LNCaP clone FGC (cell line): ENCODE results near the gene CCM2.
"Not testable (repeated sequence)": the region's sequence is repeated elsewhere in the genome, so short reads cannot be mapped to it uniquely, and the experiment has no call there.

ENCODE experiments used
- DNase-seq: peaks from one replicate; pipeline ENCODE4 v3.0.0-alpha.2; 2011; ENCODE audit warnings: low read depth
- H3K4me3 ChIP-seq: 2 replicates; pipeline ENCODE4 v1.5.1; 2011; ENCODE audit warnings: mild to moderate bottlenecking, low read depth, low read length, control low read depth
- TF ChIP-seq, protein P1 (sequence below): IDR thresholded peaks from 2 replicates; pipeline ENCODE4 v1.5.1; 2012; ENCODE audit warnings: mild to moderate bottlenecking; ENCODE audit not compliant: control insufficient read depth, insufficient read depth; ENCODE audit errors: extremely low read depth

CCM2 gene

DNA sequence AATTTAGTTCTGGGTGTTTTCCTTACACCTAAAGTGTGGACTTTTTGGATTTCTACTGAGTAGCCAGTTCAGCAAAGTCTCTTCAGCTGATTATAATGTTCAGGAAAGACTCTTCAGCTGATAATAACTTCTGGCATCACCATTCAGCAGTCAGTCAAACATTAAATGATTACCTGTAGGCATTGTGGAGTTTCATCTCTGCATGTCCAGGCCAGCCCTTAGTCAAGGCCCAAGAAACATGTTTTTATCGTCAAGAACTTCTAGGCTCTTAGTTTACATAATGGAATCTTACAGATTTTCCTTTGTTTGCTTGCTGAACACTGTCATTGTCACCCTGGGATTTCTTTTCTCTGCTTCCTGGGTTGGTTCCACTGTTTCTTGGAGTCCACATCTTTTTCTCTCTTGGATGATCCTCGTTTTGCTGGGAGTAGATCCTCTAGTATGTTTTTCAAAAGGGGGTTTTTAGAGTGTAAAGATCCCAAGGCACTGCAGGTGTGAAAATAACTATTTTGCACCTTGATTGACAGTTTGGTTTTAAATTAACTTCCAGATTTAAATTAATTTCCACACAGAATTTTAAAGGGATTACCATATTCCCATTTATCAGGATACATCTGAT lies 24.2 kb downstream of the CCM2 start:
- no peak for DNase-seq
- H3K4me3 ChIP-seq: no peak overlapping the region
- TF ChIP-seq, protein P1, sequence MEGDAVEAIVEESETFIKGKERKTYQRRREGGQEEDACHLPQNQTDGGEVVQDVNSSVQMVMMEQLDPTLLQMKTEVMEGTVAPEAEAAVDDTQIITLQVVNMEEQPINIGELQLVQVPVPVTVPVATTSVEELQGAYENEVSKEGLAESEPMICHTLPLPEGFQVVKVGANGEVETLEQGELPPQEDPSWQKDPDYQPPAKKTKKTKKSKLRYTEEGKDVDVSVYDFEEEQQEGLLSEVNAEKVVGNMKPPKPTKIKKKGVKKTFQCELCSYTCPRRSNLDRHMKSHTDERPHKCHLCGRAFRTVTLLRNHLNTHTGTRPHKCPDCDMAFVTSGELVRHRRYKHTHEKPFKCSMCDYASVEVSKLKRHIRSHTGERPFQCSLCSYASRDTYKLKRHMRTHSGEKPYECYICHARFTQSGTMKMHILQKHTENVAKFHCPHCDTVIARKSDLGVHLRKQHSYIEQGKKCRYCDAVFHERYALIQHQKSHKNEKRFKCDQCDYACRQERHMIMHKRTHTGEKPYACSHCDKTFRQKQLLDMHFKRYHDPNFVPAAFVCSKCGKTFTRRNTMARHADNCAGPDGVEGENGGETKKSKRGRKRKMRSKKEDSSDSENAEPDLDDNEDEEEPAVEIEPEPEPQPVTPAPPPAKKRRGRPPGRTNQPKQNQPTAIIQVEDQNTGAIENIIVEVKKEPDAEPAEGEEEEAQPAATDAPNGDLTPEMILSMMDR: no peak

DNA sequence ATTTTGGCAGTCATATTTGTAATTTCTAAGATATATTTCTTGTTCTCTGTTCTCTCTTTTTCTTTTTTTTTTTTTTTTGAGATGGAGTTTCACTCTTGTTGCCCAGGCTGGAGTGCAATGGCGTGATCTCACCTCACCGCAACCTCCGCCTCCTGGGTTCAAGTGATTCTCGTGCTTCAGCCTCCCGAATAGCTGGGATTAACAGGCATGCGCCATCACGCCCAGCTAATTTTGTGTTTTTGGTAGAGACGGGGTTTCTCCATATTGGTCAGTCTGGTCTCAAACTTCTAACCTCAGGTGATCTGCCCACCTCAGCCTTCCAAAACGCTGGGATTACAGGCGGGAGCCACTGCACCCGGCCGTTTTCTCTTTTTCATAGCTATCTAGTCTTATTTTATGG lies 25.5 kb downstream of the CCM2 start:
- not testable (repeated sequence) for H3K4me3 ChIP-seq, DNase-seq

DNA sequence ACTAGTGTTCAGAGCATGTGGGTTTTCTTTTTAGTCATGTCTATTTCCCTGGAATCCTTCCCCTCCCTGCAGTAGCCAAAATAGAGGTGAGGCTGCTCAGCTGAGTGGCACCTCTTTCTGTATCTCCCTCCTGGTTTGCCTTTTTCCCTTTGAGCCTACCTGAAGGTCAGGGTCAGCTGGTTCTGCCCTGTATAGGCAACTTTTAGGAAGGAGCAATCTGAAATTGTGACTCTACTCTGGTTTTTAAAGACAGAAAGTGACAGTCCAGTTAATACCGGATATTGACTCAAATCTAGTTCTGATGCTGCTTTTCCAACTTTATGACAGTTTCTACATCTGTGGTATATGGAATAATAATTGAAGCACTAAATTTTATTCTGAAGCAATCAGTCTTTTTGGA lies 26.0 kb downstream of the CCM2 start:
- H3K4me3 ChIP-seq: no peak overlapping the region
- TF ChIP-seq, protein P1: no peak
- DNase-seq: no peak

DNA sequence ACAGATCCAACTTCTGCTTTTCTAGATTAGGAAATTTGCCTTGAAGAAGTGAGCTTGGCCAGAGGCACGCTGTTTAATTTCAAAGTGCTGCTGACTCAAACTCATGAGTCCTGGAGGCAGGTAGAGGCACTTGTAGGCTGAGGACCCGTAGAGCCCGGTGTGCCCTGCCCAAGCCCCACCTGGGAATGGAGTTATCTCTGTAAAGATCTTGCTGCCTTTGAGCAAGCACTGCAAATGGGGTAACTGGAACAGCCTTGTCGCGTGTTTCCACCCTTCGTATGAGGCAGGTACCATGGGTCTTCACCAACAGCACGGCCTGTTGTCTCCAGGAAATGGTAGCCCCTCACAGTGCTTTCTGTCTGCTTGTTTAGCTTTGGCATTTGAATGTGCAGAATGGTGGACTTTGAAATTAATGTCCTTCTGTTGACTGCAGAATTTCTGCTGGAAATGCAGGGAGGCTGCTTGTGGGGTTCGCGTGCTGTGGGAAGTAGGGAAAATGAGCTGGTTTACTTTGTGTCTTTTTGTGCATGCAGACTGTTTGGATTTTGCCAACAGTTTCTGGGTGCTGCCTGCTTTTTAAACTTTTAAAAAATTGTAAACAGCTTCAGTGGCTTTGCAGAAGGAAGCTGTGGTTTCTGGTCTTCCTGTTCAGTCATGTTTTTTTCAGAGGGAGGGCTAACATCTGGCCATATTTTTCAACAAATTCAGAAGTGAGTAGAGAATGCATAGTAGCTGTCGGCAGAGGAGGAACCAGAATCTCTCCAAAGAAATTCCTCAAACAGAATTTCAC lies 27.2 kb downstream of the CCM2 start:
- no peak for DNase-seq
- TF ChIP-seq, protein P1: no peak
- no peak overlapping the region for H3K4me3 ChIP-seq

DNA sequence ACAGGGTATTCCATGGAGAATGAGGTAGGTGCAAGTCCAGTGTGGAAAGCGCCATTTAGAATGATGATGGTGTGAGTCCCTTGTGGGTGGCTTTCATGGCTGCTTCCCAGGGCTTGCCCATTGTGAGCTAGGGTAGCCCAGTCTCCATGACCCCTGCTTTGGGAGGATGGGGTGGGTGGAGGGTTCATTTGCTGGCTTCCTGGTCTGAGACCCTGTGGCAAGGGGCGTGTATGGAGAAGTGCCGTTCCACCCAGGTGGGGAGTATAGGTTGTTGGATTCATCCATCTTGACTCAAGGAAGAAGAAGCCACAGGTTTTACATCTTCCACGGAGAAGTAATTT lies 27.7 kb downstream of the CCM2 start:
- TF ChIP-seq, protein P1: no peak
- DNase-seq: no peak
- H3K4me3 ChIP-seq: no peak overlapping the region

DNA sequence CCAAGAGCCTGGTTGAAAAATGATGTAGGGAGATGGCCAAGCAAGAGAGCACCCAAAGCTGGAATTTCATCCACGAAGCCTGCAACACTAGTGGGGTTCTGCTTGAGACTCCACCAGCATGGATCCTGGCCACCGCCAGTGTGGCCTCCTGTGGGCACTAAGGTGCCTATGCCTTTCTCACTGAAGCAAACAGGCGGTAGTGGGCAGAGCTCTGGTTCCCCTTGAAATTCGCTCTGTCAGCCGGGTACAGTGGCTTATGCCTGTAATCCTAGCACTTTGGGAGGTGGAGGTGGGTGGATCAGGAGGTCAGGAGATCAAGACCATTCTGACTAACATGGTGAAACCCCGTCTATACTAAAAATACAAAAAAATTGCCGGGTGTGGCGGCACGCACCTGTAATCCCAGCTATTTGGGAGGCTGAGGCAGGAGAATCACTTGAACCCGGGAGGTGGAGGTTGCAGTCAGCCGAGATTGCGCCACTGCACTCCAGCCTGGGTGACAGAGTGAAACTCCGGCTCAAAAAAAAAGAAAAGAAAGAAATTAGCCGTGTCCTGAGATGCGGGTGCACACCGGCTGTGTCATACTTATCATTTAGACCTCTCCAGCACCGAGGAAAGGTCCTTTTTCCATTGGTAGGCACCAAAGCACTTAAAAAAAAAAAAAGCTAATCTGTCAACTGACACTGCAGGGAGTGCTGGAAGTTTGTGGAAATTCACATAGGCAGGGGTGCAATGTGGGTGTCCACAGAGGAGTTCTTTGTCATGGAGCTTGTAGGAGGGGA lies 28.3 kb downstream of the CCM2 start:
- TF ChIP-seq, protein P1: no peak
- DNase-seq: no peak
- no peak overlapping the region for H3K4me3 ChIP-seq

DNA sequence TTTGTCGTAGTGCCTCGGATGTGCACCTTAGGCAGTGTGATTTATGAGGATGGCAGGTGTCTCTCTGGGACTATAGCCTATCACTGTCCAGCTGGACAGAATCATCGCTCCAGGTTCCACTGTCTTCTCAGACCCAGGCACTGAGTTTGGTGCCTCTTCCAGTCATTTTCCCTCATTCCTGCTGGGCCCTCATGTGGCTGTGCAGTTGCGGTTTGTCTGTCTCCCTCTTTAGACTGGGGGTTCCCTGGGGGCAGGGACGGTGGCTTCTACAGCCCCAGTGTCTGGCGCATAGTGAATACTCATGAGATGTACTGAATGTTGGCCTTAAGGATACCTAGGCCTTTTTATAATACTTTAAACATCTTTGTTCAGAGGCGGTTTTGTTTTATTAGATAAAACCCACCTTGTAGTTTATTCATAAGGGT lies 28.9 kb downstream of the CCM2 start:
- TF ChIP-seq, protein P1: no peak
- no peak for DNase-seq
- H3K4me3 ChIP-seq: no peak overlapping the region
